Measurements from ENCODE around the gene PYROXD2.

DNA sequence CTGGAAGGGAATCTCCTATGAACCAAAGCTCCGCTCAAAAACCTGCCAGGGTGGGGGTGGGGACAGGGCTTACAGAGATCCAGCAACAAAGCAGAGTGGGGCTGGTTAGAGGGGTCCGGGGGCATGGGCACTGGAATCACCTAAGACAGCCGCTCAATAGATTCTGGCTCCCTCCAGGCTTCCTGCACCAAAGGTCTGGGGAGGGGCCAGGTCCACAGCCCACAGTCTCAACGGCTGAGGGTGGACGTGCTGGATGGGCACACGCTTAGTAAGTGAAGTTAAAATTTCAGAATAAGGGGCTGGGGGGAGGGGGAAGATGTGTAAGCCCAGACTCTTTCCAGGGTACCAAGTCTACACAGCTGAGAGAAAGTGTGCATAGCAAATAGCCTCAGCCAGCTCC lies 31.1 kb downstream of the PYROXD2 start:
- TF ChIP-seq, protein P1, sequence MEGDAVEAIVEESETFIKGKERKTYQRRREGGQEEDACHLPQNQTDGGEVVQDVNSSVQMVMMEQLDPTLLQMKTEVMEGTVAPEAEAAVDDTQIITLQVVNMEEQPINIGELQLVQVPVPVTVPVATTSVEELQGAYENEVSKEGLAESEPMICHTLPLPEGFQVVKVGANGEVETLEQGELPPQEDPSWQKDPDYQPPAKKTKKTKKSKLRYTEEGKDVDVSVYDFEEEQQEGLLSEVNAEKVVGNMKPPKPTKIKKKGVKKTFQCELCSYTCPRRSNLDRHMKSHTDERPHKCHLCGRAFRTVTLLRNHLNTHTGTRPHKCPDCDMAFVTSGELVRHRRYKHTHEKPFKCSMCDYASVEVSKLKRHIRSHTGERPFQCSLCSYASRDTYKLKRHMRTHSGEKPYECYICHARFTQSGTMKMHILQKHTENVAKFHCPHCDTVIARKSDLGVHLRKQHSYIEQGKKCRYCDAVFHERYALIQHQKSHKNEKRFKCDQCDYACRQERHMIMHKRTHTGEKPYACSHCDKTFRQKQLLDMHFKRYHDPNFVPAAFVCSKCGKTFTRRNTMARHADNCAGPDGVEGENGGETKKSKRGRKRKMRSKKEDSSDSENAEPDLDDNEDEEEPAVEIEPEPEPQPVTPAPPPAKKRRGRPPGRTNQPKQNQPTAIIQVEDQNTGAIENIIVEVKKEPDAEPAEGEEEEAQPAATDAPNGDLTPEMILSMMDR (IDR thresholded peaks at IDR 0.05): no peak
- TF ChIP-seq POLR2A (IDR thresholded peaks at IDR 0.05) (no peak), POLR2AphosphoS5 (IDR thresholded peaks at IDR 0.05) (no peak), EP300 (IDR thresholded peaks at IDR 0.05) (no peak)
